ENCODE results near the gene DLX1.
"Not testable (repeated sequence)": the region's sequence is repeated elsewhere in the genome, so short reads cannot be mapped to it uniquely, and the experiment has no call there.

Gene DLX1

GRCh38 chr2:172116107-172116506, 30.8 kb downstream of the DLX1 start:
- H3K9me3 Mint-ChIP-seq: no peaks in the 10 kb centered on the region
- DNase-seq (ENCODE audit: low spot score): no peak
- H3K27me3 Mint-ChIP-seq (ENCODE audit: low read depth): peaks cover 37% of the 10 kb centered on the region
- H3K27ac Mint-ChIP-seq: no peak overlapping the region
- H3K36me3 Mint-ChIP-seq (ENCODE audit: low read depth): no peaks in the 10 kb centered on the region
- no peaks in the 10 kb centered on the region for H3K4me1 Mint-ChIP-seq (ENCODE audit: low read depth)
- H3K4me3 Mint-ChIP-seq: no peak overlapping the region

DNA sequence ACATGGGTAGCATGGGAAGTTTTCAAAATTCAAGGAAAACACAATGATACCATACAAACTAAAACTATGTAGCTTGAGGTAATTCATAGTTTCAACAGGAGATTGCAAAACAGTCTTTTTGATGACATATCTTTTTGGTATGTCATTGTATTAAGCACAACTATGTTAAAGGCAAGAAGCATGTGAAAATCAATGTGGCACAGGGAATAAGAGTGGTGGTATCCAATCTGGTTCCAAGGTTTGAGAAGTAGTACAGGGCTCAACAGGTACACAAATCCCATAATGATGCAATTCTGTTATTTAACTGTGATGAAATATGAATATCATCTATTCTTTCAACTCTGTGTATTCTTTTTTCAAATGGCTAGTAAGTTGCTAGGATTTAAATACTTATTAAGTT, 33.8 kb downstream of the DLX1 start:
- H3K4me3 Mint-ChIP-seq: no peak overlapping the region
- no peak overlapping the region for H3K27ac Mint-ChIP-seq
- no peak for DNase-seq (ENCODE audit: low spot score)
- H3K9me3 Mint-ChIP-seq: no peaks in the 10 kb centered on the region
- H3K27me3 Mint-ChIP-seq (ENCODE audit: low read depth): peaks cover 24% of the 10 kb centered on the region
- H3K4me1 Mint-ChIP-seq (ENCODE audit: low read depth): no peaks in the 10 kb centered on the region
- no peaks in the 10 kb centered on the region for H3K36me3 Mint-ChIP-seq (ENCODE audit: low read depth)

DNA sequence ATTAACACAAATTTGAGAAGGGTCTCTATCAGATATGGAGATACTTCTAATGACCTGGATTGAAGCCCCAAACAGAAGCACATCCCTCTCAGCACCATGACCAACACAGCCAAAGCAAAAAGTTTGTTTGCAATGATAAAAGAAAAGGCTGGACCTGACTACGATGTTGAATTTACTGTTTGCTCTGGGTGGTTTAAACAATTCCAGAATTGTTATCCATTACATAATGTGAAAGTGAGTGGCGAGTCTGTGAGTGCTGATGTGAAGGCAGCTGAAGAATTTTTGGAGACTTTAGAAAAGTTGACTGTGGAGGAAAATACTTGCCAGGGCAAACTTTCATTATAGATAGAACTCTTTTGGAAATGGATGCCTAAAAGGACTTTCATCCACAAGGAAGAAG, 34.8 kb downstream of the DLX1 start:
- Mint-ChIP-seq H3K27me3 (ENCODE audit: low read depth) (peaks cover 21% of the 10 kb centered on the region), H3K4me1 (ENCODE audit: low read depth) (peaks cover 2% of the 10 kb centered on the region), H3K9me3 (no peaks in the 10 kb centered on the region), H3K27ac (no peak overlapping the region), H3K36me3 (ENCODE audit: low read depth) (no peaks in the 10 kb centered on the region), H3K4me3 (no peak overlapping the region)
- no peak for DNase-seq (ENCODE audit: low spot score)

DNA sequence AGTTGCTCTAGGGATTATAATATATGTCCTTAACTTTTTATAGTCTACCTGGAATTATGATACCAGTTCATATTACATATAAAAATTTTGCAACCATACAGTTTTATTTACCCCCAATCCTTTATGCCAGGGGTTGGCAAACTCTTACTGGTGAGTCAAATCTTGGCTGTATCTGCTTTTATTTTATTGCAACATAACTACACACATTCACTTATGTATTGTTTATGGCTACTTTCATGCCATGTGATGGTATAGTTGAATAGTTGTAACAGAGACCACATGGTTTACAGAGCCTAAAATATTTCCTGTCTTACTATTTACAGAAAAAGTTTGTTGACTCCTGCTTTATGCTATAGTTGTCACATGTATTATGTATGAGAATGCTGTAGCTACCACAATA, 43.2 kb downstream of the DLX1 start:
- Mint-ChIP-seq H3K36me3 (ENCODE audit: low read depth) (no peaks in the 10 kb centered on the region), H3K9me3 (no peaks in the 10 kb centered on the region), H3K27me3 (ENCODE audit: low read depth) (peaks cover 12% of the 10 kb centered on the region), H3K27ac (no peak overlapping the region), H3K4me3 (no peak overlapping the region), H3K4me1 (ENCODE audit: low read depth) (peaks cover 4% of the 10 kb centered on the region)
- no peak for DNase-seq (ENCODE audit: low spot score)

DNA sequence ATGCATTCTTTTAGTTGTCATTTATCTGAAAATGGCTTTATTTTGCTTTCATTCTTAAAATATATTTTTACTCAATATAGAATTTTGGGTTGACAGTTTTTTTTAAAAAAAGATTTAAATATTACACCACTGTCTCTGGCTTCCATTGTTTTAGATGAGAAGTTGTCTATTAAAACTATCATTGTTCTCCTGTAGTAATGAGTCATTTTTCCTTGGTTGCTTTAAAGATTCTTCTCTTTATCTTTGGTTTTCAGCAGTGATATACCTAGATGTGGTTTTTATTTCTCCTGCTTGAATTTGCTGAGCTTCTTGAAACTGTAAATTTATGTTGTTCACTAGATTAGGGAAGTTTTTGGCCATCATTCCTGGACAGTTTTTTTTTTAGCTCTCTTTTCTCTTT, 44.1 kb downstream of the DLX1 start:
- Mint-ChIP-seq H3K27me3 (ENCODE audit: low read depth) (peaks cover 12% of the 10 kb centered on the region), H3K4me3 (no peak overlapping the region), H3K4me1 (ENCODE audit: low read depth) (peaks cover 4% of the 10 kb centered on the region), H3K9me3 (no peaks in the 10 kb centered on the region), H3K36me3 (ENCODE audit: low read depth) (no peaks in the 10 kb centered on the region), H3K27ac (no peak overlapping the region)
- no peak for DNase-seq (ENCODE audit: low spot score)

DNA sequence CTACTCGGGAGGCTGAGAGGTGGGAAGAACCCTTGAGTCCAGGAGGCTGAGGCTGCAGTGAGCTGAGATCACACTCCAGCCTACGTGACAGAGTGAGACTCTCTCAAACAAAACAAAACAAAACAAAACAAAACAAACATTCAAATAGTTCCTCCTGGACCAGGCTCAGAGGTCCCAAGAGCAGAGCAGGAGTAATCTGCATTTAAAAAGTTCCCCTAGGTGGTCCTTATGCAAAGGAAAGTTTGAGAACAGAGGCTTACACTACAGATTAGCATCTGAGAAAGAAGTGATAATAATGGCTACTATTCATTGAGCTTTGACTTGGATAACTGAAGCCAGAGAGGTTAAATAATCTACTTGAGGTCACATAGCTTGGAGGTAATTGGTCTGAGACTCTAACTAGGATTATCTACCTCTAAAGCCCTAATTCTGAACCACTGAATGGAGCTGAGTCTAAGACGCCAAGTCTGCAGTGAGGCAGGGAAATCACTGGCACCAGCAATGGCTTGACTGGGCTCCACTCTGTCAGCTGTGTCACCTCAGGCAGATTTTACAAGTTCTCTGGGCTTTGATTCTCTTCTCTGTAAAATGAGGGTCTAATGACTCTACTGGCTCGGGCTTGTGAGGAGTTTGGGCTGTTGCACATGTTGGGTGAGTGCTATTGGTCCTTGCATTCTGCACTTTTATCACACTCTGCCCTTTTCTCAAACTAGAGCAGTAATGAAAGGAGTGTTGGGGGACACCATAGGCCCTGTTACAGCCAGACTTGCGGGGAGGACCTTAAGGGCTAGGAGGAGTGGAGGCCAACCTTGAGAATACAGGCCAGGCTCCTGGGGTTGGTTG, 46.6 kb downstream of the DLX1 start:
- Mint-ChIP-seq H3K4me3 (no peak overlapping the region), H3K36me3 (ENCODE audit: low read depth) (no peaks in the 10 kb centered on the region), H3K9me3 (no peaks in the 10 kb centered on the region), H3K27ac (no peak overlapping the region), H3K4me1 (ENCODE audit: low read depth) (peaks cover 2% of the 10 kb centered on the region), H3K27me3 (ENCODE audit: low read depth) (peaks cover 19% of the 10 kb centered on the region)
- no peak for DNase-seq (ENCODE audit: low spot score)

DNA sequence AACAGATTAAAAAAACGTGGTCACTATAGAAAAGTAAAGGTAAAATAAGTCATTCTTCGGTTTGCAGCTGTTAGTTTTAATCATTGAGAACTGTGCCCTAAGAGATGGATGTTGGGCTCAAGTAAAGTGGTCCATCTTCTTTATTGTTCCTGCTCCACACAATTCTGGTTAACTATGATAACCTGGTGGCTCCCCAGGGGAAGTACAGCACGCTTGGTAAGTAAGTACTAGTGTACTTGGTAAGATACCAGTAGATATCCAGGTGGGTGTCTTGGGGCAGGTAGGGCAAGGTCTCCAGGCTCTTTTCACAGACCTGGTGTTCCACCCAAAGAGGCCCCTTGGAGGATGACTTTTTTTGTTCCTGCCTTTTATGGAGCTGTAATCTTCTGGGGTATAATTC, 49.0 kb downstream of the DLX1 start:
- H3K9me3 Mint-ChIP-seq: no peaks in the 10 kb centered on the region
- peaks cover 27% of the 10 kb centered on the region for H3K27me3 Mint-ChIP-seq (ENCODE audit: low read depth)
- H3K4me3 Mint-ChIP-seq: no peak overlapping the region
- H3K27ac Mint-ChIP-seq: no peak overlapping the region
- DNase-seq (ENCODE audit: low spot score): no peak
- no peaks in the 10 kb centered on the region for H3K36me3 Mint-ChIP-seq (ENCODE audit: low read depth)
- peaks cover 2% of the 10 kb centered on the region for H3K4me1 Mint-ChIP-seq (ENCODE audit: low read depth)

DNA sequence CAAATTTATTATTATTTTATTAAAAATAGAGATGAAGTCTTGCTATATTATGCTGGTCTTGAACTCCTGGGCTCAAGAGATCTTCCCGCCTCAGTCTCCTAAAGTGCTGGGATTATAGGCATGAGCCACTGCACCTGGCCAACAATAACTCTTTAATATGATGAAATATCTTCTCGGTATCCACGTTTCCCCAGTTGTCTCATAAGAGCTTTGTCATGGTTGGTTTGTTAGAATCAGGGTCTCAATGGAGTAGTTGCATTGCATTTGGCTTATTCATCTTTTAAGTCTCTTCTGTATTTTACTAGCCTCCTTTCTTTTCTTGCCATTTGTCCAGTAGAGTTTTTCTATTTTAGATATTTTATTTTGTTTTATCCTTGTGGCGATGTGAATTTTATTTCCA, 50.1 kb downstream of the DLX1 start:
- no peak for DNase-seq (ENCODE audit: low spot score)
- no peaks in the 10 kb centered on the region for H3K36me3 Mint-ChIP-seq (ENCODE audit: low read depth)
- no peak overlapping the region for H3K4me3 Mint-ChIP-seq
- H3K27me3 Mint-ChIP-seq (ENCODE audit: low read depth): peaks cover 22% of the 10 kb centered on the region
- H3K9me3 Mint-ChIP-seq: no peaks in the 10 kb centered on the region
- no peak overlapping the region for H3K27ac Mint-ChIP-seq
- no peaks in the 10 kb centered on the region for H3K4me1 Mint-ChIP-seq (ENCODE audit: low read depth)

DNA sequence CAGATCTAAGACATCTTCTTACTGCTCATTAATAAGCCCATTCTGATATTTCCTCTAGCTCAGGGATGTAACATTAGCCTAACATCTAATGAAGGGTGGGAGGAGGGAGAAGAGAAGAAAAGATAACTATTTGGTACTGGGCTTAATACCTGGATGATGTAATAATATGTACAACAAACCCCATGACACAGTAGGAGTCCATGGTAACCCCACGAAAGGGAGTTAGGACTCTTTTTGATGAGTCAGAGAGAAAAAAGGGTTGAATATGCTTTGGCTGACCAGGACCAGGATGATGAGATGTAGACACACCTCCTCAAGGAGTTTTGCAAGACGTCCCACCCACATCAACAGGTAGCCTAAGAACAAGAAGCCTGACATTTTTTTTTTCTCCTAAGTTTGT, 51.8 kb downstream of the DLX1 start:
- DNase-seq (ENCODE audit: low spot score): no peak
- no peak overlapping the region for H3K27ac Mint-ChIP-seq
- no peaks in the 10 kb centered on the region for H3K36me3 Mint-ChIP-seq (ENCODE audit: low read depth)
- peaks cover 21% of the 10 kb centered on the region for H3K27me3 Mint-ChIP-seq (ENCODE audit: low read depth)
- H3K9me3 Mint-ChIP-seq: no peaks in the 10 kb centered on the region
- H3K4me3 Mint-ChIP-seq: no peak overlapping the region
- H3K4me1 Mint-ChIP-seq (ENCODE audit: low read depth): no peaks in the 10 kb centered on the region

GRCh38 chr2:172137943-172138342, 52.6 kb downstream of the DLX1 start:
- DNase-seq (ENCODE audit: low spot score): no peak
- no peak overlapping the region for H3K4me3 Mint-ChIP-seq
- no peaks in the 10 kb centered on the region for H3K9me3 Mint-ChIP-seq
- H3K4me1 Mint-ChIP-seq (ENCODE audit: low read depth): no peaks in the 10 kb centered on the region
- H3K27ac Mint-ChIP-seq: no peak overlapping the region
- no peaks in the 10 kb centered on the region for H3K36me3 Mint-ChIP-seq (ENCODE audit: low read depth)
- peaks cover 21% of the 10 kb centered on the region for H3K27me3 Mint-ChIP-seq (ENCODE audit: low read depth)

GRCh38 chr2:172138727-172139126, 53.4 kb downstream of the DLX1 start:
- H3K27me3 Mint-ChIP-seq (ENCODE audit: low read depth): peaks cover 21% of the 10 kb centered on the region
- H3K4me3 Mint-ChIP-seq; DNase-seq (ENCODE audit: low spot score): not testable (repeated sequence)

More at GRCh38 chr2:172138727-172139126, 53.4 kb downstream of the DLX1 start:
- not testable (repeated sequence) for H3K4me1 Mint-ChIP-seq (ENCODE audit: low read depth); H3K9me3 Mint-ChIP-seq; H3K36me3 Mint-ChIP-seq (ENCODE audit: low read depth); H3K27ac Mint-ChIP-seq
